ENCODE data around the gene MFSD2A.
"Not testable (repeated sequence)": the region's sequence is repeated elsewhere in the genome, so short reads cannot be mapped to it uniquely, and the experiment has no call there.

The MFSD2A gene

DNA sequence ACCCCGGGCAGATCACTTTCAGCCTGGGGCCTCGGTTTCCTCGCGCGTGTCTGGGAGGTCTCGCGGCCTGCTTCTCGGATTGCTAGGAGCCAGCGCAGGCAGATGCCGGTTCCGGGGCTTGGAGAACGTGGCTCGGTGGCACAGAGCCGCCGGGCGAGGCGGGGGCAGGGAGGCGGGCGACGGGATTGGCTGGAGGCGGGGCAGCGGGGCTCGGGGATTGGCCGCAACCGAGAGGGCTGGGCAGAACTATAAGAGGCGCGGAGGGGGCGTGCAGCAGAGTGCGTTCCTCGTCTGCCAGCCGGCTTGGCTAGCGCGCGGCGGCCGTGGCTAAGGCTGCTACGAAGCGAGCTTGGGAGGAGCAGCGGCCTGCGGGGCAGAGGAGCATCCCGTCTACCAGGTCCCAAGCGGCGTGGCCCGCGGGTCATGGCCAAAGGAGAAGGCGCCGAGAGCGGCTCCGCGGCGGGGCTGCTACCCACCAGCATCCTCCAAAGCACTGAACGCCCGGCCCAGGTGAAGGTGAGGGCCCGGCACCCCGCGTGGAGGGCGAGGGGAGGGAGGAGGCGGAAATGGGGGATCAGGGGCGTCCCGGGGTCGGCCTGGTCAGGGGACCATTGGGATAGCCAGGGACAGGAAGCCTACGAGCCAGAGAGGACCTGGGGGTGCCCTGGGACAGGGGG, at the start of gene MFSD2A:
Gene MFSD2A, plus strand, starts transcription at position 276 of the 677 bp plus-strand sequence. Its CDS starts 148 bp downstream, at position 424.
- peak; percentile 65 for DNase-seq

DNA sequence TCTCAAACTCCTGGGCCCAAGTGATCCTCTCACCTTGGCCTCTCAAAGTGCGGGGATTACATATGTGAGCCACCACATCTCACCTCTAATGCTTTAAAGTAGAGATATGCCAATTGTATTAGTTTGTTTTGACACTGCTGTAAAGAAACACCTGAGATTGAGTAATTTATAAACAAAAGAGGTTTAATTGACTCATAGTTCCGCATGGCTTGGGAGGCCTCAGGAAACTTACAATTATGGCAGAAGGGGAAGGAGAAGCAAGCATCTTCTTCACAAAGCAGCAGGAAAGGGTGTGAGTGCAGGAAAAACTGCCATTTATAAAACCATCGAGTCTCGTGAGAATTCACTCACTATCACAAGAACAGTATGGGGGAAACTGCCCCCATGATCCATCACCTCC, 49.8 kb upstream of the MFSD2A start:
- DNase-seq = no peak

DNA sequence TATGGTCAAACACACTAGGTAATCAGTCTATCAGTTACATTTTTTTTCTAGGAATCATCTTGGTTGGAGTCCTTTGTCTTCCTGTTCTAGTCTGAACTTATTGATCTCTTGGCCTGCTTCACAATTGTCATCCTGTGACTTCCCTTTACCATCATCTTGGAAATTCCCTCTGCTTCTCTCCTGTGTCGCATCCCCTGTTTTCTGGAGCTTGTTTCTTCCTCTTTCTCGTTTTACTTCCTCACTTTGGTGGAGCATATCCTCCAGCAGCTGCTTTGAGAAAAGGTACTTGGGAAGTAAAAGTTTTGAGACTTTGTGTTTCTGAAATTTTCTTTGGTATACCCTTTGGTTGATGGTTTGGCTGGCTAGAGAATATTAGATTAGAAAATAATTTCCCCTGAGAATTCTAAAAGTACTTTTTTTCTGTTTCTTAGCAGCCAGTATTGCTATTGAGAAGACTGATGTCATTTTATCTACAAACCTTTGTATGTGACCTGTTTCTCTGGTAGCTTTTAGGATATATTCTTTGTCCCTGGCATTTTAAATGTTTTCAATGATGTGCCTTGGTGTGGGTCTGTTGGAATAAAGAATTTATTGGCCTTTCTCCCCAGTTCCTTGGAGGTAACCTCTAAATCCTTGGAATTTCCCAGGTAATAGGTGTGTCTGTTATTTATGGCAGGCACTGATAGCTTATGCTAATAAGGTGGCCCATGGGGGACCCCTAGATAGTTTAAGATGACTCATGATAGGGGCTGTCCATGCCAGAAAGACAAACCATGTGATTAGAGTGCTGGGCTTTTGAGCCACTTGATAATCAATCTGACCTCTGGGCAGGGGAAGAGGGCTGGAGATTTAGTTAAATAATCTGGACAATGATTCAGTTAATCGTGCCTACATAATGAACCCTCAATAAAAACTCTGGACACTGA, 47.2 kb upstream of the MFSD2A start:
- no peak for DNase-seq

DNA sequence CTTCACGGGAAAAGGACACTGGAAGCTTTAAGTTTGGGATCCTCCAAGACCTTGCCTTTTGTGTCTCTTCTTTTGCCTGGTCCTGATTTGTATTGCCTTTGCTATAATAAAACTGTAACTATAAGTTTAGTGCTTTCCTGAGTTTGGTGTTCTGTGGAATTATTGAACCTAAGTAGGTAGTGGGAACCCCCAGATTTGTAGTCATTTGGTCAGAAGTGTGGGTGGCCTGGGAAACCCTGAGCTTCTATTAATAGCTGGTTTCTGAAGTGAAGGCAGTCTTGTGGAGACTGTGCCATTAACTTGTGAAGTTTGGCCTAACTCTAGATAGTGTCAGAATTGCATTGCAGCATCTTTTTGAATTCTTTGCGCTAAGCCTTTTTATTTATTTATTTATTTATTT, 46.4 kb upstream of the MFSD2A start:
- no peak for DNase-seq

- DNase-seq = no peak
Observed at GRCh38 chr1:39910263-39910662, 44.7 kb upstream of the MFSD2A start.

GRCh38 chr1:39913136-39913535, 41.8 kb upstream of the MFSD2A start:
- DNase-seq = not testable (repeated sequence)

GRCh38 chr1:39915499-39916129, 39.3 kb upstream of the MFSD2A start:
- no peak for DNase-seq

GRCh38 chr1:39917825-39918224, 37.1 kb upstream of the MFSD2A start:
- DNase-seq = no peak

- DNase-seq = peak; percentile 49
Observed at GRCh38 chr1:39919545-39919944, 35.4 kb upstream of the MFSD2A start.

DNA sequence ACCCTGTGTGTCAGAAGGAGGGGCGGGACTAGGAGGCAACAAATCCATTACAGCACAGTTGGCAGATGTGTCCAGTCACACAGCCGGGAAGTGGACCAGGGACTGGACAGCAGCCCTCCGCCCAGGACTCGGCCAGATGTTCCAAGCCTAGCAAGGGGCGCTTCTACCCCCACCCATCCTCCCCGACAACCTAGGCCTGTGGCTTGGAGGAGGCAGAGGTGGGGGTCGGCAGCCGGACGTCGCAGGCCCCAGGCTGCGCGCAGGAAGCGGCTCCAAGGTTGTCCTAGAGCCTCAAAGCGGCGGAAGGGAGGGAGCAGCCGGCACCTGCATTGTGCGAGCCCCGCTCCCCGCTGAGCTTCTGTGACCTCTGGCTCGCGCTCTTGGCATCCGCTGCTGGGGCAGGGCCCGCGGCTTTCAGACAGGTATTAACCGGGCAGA, 32.7 kb upstream of the MFSD2A start:
- no peak for DNase-seq

DNA sequence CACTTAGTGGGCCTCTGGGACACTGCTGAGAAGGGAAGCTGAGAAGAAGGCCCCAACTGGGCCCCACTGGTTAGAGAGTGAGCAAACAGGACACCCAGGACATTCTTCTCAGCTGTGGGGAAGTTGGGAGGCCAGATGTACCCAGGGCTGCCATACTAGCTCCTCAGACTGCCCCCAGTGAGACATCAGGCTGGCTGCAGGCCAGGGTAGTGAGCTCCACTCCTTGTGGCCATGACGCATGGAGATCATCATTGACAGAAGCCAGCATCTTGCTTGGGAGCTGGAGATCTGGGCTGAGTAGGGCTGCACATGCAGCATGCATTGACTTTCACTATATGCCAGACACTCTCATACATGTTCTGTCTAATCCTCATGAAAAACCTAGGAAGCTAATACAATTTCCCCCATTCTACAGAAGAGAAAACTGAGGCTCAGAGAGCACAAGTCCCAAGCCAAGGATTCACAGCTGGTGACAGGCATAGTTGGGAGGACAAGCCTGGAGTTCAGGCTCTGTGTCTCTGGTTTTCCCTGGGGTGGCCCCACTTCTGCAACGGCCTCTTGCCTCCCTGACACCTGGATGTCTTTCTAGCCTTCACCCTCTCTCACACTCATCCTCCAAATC, 29.1 kb upstream of the MFSD2A start:
- DNase-seq = no peak

- DNase-seq = no peak
Observed at GRCh38 chr1:39926343-39926793, 28.6 kb upstream of the MFSD2A start.

DNA sequence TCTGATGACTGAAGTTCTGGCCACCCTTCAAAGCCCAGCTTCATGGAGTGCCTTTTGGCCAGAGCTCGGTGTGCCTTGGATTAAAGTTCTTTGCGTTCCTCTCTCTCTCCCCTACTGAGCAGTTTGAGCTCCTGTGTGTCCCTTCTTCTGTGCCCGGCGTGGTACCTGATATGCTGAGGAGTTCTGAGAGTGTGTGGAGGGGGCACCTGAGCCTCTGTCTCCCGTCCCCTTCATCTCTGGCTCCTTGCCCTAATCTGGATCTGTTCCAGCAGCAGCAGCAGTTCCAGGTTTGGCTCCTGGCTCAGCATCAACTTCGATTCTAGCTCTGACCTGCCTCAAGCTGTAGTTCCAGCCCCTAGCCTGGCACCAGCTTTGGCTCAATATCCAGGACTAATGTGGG, 28.1 kb upstream of the MFSD2A start:
- no peak for DNase-seq

GRCh38 chr1:39927538-39927937, 27.4 kb upstream of the MFSD2A start:
- DNase-seq = no peak

DNA sequence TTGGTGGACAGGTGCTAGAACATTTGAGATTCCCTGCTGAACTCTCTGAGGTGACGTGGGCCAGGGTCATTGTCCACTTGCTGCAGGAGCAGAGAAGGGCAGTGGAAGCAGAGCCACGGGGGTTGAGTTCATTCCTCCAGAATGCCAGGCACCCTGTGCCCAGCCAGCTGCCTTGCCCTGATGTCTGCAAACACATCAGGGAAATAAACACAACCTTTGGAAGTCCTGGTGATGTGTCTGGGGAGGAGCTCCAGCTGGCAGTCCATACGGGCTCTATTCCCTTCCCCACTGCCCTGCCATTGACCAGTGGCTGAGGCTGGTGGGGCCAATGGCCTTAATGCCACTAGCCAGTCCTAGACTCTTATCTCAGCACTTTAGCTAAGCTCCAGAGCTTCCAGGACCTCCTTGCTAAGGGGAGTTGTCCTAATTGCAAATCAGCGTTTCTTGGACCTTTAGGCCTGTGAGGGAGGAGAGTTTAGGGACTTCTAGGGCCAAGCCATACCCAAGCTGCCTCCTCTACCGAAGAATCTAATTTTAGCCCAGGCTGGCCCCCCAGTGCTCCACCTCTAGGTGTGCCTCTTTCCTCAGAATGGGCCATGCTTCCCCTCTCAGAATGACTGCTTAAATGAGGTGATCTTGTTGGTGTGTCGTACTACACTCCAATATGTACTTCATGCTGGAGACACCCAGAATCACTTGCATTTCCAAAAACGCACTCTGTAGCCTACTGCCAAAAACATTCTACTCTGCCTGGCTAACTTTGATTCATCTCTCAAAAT, 25.9 kb upstream of the MFSD2A start:
- DNase-seq = no peak

DNA sequence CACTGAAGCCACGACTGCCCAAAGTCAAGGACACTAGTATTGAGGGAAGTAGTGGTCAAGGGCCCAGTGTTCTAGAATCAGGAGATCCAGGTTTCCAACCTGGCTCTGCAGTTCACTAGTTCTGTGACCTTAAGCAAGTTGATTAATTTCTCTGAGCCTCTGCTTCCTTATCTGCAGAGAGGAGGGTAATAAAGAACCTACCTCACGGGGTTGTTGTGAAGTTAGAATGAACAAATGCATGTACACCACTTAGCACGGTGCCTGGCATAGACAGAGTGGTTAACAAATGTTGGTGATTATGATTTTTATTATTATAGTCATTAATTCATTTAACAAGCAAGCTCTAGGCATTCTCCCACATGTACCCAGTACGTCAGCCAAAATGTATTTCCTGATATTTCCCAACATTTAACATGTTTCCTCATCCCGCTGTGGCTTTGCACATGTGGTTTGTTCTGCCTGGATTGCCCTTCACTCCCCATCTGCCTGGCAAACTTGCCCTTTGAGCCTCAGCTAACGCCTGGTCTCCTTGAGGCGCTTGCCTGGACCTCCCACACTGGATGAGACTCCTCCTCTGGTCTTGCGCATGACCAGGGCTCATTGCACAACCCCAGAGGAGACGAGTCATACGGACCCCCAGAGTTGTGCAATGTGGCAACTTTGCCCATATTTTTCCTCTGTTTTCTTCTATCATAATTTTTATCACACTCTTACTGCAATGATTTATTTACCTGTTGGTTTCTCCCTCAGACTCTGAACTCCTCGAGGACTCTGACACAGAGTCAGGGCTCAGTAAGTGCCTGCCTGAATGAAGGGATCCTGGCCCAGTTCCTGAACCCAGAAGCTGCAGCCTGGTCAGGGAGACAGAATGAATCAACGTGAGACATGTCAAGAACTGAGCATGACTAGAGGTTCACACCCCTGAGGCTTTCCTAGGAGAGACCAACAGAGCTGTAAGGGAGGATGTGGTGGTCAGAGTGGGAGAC, 20.7 kb upstream of the MFSD2A start:
- no peak for DNase-seq

GRCh38 chr1:39936724-39937491, 18.0 kb upstream of the MFSD2A start:
- no peak for DNase-seq

GRCh38 chr1:39938856-39939255, 16.1 kb upstream of the MFSD2A start:
- DNase-seq = no peak

DNA sequence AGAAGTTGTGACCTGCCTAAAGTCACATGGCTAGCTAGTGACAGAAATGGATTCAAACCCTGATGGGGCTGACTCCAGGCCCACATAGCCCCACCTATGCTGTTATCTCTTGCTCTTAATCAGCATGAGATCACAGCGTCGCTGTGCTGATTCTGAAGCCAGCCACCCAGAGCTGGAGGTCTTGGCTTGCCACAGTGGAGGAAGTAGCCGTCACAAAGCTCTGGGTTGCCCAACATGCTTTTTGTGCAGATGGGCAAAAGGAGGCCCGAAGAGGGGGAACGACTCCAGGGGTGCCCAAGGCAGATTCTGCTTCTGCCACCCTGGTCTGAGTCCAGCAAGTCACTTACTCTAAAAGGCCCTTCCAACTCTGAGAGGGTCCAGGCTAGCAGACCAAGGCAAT, 14.7 kb upstream of the MFSD2A start:
- no peak for DNase-seq
